ENCODE results near the gene RANBP3.

Gene RANBP3

DNA sequence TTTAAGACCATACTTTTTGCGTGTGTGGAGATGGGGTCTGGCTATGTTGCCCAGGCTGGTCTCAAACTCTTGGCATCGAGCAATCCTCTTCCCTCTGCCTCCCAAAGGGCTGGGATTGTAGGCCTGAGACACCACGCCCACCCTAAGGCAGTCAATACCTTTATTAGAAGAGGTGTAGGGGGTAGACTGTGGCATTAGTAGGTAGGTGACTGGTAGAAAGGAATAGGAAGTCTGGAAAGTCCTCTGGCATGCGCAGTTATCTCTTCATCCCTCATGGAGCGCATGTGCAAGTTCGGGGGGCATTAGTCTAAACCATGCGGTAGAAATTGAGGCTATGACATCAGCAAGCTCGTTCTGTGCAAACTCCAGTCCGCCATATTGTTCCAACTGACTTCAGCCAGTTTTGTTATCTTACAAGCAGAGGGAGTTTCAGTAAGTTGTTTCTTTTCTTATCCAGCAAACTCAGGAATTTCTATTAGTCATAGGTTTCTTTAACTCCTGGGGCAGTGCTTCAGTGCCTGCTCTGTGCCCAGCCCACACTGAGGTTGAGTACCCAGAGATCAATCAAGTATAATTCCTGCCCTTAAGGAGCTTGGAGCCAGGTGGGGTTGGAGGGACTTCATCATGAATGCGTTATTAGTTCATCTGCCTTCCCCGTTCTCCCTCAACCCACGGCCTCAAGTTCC lies 7.3 kb upstream of the RANBP3 start:
- no peak for DNase-seq

DNA sequence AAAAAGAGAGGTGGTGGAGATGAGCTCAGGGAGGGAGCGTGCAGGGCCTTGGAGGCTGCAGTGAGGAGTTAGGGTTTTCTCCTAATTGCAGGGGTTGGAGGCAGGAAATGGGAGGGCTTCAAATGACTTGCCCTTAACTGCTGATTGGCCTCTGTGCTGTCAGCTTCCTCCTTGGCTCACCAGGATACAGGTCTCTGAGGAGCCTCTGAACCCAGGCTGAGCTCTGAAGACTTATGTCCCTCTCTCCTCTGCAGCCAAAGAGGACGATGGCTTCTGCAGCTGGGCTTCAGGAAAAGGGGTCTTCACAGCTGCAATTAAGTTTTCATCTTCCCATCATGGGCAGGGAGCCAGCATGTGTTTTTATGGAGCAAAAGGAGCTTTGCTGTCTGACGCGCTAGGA lies 6.7 kb upstream of the RANBP3 start:
- no peak for DNase-seq

DNA sequence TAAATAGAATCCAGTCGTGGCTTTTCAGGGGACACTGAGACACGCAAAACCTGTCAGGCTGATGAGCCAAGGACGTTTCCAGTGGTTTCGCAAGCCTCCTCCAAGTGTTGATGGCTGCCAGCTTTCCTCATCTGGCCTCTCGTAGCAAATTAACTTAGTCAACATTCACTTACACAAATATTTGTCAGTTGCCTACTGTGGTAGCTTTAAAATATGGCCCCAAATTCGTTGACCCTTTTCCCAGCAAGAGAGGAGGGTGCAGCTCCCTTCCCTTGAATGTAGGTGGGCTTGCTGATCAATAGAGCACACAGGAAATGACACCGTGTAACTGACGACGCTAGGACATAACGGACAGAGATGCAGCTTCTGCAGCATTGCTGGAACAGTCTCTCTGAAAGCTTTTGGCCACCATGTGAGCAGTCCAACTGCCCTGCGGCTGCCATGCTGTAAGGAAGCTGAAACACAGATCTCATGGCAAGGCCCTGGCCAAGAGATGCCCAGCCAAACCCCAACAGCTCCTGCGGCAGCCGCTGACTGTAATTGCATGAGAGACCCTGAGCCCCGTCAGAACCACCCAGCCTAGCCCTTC lies 5.5 kb upstream of the RANBP3 start:
- no peak for DNase-seq

DNA sequence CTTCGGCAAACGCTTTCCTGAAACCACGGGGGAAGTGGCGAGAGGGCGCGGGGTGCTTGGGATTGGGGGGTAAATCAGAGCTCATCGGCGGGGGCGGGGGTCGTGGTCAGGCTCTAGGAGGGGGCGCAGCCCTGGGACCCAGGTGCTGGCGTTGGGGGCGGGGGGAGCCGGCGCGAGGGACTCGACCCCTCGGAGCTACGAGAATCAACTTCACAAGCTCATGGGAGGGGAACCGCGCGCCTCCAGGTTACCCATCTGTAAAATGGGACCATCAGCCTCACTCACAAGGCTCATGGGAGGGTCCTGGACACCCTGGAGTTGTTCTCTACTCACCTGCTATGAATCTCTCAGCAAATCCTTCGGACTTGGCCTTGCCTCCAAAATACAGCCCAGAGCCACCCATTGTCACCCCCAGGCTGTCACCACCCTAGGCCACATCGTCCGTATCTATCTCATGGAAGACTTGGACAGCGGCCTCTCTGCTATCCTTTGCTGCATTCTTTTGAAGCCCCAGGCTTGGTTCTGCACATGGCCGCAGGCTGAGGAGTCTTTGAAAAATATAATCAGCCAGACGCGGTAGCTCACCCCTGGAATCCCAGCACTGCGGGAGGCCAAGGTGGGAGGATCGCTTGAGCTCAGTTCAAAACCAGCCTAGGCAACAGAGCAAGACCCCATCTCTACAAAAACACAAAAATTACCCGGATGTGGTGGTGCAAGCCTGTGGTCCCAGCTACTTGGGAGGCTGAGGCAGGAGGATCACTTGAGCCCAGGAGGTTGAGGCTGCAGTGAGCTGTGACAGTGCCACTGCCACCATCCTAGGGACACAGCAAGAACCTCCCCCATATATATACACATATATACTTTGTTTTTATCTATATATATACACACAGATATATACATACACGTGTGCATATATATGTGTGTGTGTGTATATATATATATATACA lies 939 bp upstream of the RANBP3 start:
- no peak for DNase-seq

- no peak for DNase-seq
Measured at GRCh38 chr19:5977222-5977784, 637 bp downstream of the RANBP3 start.

DNA sequence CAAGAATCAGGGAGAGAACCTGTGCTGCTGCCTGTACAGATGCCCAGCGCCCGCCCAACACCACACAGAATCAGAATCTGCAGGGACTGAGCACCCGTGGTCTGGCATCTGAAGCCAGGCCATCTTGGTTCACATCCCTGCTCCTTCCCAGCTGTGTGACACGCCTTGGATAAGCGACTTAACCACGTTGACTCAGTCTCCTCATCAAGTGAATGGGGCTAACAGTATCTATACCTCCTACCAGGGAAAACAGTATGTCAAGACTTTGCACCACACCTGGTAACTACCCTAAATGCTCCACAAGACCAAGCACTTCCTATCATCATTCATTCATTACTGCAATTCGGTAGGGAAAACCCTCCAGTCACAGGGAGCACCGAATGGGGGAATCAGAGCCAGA lies 1.2 kb downstream of the RANBP3 start:
- DNase-seq: no peak

GRCh38 chr19:5975388-5975728 lies 2.6 kb downstream of the RANBP3 start:
- no peak for DNase-seq

DNA sequence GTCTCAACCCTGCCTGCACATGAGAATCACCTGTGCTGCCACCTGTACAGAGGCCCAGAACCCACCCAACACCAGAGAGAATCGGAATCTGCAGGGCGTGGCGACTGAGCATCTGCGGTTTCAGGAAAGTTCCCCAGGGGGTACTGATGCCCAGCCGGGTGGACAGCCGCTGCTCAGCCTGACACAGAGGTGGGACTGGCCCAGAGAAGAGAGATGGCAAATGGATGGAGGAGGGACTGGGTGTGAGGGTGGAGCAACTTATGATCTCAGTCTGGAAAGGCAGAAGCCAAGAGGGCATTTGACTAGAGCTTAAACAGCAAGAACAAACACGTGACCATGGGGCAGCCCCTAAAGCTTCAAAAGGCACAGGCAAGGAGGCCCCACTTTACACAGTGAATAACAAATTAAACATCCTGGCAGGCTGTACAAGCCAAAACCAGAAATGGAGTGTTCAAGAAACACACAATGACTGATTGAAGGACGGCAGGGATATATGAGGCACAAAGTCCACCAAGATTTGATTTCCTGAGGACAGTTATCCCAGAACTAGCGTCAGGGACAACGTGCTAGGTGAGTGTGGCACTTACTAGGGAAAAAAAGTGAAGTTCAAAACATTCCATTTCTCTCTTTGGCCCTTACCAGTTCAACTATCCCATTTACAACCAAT lies 3.1 kb downstream of the RANBP3 start:
- no peak for DNase-seq

GRCh38 chr19:5973867-5974635 lies 3.9 kb downstream of the RANBP3 start:
- no peak for DNase-seq

GRCh38 chr19:5973376-5973775 lies 4.6 kb downstream of the RANBP3 start:
- DNase-seq: no peak

GRCh38 chr19:5972355-5972731 lies 5.6 kb downstream of the RANBP3 start:
- DNase-seq: no peak

DNA sequence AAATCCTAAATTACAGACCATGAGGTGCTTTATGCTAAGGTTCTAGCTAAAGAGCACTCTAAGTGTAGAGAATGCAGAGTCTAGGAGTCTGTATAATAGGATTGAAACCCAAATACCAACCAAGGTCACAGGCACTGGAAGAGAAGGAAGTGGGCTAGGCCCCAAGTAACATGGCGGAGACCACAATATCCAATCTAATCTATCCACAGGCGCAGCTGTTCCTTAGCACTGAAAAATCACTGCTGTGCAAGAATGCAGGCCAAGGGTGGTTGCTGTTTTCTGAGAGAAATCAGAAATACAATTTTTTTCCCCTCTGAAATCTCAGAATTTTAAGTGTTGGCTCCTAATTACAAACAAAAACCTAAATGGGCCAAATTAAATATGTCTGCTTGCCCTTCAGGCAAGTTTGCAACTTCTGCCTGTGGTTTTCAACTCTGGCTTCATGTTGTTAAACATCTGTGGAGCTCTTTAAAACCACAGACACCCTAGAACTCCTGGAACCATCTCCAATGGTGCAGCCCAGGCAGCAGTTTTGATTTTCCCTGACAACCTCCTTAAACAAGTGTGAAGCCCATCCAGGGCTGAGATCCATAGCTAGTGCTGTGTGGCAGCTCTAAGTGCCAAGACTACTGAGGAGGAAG lies 6.1 kb downstream of the RANBP3 start:
- no peak for DNase-seq

DNA sequence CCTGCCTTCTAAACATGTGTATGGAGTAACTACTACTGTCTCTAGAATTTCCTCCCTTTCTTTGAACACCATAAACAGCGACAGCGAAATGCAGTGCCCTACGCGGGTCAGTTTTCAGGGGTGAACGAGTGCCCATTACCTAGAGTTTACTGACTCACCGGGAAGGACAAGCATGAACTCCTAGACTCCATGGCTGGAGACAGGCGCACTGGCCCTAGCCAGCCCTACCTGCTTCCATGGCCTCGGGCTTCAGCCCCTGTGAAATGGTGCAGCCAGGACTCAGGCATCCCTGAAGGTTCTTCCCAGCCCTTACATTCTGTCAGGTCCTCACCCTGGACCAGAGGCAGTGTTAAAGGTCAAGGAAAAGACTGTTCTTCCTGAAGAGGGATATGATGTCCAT lies 8.5 kb downstream of the RANBP3 start:
- no peak for DNase-seq

GRCh38 chr19:5968431-5969373 lies 9.2 kb downstream of the RANBP3 start:
- DNase-seq: no peak

- no peak for DNase-seq
Measured at GRCh38 chr19:5967994-5968430, 9.9 kb downstream of the RANBP3 start.

DNA sequence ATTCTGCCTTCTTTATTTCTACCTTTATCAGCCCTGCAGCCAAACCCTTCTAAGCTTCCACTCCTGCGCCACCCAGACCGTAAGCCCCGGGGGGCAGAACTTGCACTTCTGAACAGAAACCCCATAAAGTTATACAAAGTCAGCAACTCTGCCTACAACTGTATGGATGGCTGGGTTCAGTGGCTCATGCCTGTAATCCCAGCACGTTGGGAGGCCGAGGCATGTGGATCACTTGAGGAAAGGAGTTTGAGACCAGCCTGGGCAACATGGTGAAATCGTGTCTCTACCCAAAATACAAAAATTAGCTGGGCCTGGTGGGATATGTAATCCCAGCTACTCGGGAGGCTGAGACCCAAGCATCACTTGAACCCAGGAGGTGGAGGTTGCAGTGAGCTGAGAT lies 10.4 kb downstream of the RANBP3 start:
- DNase-seq: no peak

- no peak for DNase-seq
Measured at GRCh38 chr19:5966941-5967340, 11.0 kb downstream of the RANBP3 start.

DNA sequence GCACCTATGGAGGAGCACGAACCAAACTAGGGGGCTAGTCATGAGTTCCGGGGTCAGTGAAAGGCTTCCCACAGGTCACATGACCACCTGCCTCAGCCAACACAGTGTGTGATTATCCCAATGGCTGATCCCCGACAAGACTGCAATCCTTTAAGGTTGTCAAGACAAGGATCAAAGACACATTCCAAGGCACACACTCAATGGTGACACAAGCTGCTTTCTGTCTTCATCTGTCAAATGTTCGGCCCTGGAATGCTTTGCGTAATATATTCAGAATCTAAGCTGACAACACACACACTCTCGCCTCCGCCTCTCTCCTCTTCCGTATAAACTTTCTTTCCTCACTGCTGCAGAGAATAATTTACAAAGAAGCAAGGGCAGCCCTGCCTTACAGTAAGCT lies 11.7 kb downstream of the RANBP3 start:
- DNase-seq: no peak

GRCh38 chr19:5964816-5965565 lies 12.9 kb downstream of the RANBP3 start:
- DNase-seq: no peak

GRCh38 chr19:5963855-5964254 lies 14.1 kb downstream of the RANBP3 start:
- DNase-seq: no peak

Measured in NCI-H524 treated with DMSO at 0.1 percent for 48 hours (cell line).